ENCODE results near the gene ZNF668. TPM values are rescaled to one million over a fixed set of nuclear protein-coding genes. Genes with fewer than 3 reads are reported as not detected.

The ZNF668 gene
- total and polyA plus RNA-seq, 2 donors: 4.3 to 7.1 TPM

GRCh38 chr16:31050280-31051030, 23.6 kb downstream of the ZNF668 start:
- Histone ChIP-seq H3K9me3 (ENCODE audit: control insufficient read depth in 2 of 2, insufficient read depth in 1 of 2, low read length in 1 of 2) (no peaks in the 10 kb centered on the region), H3K36me3 (ENCODE audit: control insufficient read depth in 2 of 2, insufficient read depth in 2 of 2, low read length in 1 of 2) (no peaks in the 10 kb centered on the region), H3K4me1 (ENCODE audit: control insufficient read depth in 2 of 2, insufficient read depth in 2 of 2, low read length in 2 of 2) (no peaks in the 10 kb centered on the region), H3K4me3 (ENCODE audit: low read length in 2 of 2) (no peak overlapping the region), H3K27me3 (ENCODE audit: control insufficient read depth in 2 of 2, insufficient read depth in 1 of 2, low read length in 1 of 2) (no peaks in the 10 kb centered on the region), H3K27ac (ENCODE audit: low read depth in 1 of 2, low read length in 1 of 2) (no peak overlapping the region)
- 93% methylated on average over 10 of the region's 10 CpGs for WGBS
- no peak for DNase-seq (ENCODE audit: low read depth in 6 of 9, low spot score in 9 of 9)

GRCh38 chr16:31043898-31044481, 30.1 kb downstream of the ZNF668 start:
- Histone ChIP-seq H3K4me1 (ENCODE audit: control insufficient read depth in 2 of 2, insufficient read depth in 2 of 2, low read length in 2 of 2) (no peaks in the 10 kb centered on the region), H3K27ac (ENCODE audit: low read depth in 1 of 2, low read length in 1 of 2) (no peak overlapping the region), H3K36me3 (ENCODE audit: control insufficient read depth in 2 of 2, insufficient read depth in 2 of 2, low read length in 1 of 2) (peaks cover 11 to 26% of the 10 kb centered on the region in 2 donors), H3K27me3 (ENCODE audit: control insufficient read depth in 2 of 2, insufficient read depth in 1 of 2, low read length in 1 of 2) (no peaks in the 10 kb centered on the region), H3K4me3 (ENCODE audit: low read length in 2 of 2) (no peak overlapping the region), H3K9me3 (ENCODE audit: control insufficient read depth in 2 of 2, insufficient read depth in 1 of 2, low read length in 1 of 2) (no peaks in the 10 kb centered on the region)
- 95% methylated on average over 4 of the region's 4 CpGs for WGBS
- no peak for DNase-seq (ENCODE audit: low read depth in 6 of 9, low spot score in 9 of 9)

- no peaks in the 10 kb centered on the region for H3K9me3 ChIP-seq (ENCODE audit: control insufficient read depth in 2 of 2, insufficient read depth in 1 of 2, low read length in 1 of 2)
- DNase-seq (ENCODE audit: low read depth in 6 of 9, low spot score in 9 of 9): no peak
- 95% methylated on average over 1 of the region's 1 CpG for WGBS
- no peaks in the 10 kb centered on the region for H3K27me3 ChIP-seq (ENCODE audit: control insufficient read depth in 2 of 2, insufficient read depth in 1 of 2, low read length in 1 of 2)
- H3K27ac ChIP-seq (ENCODE audit: low read depth in 1 of 2, low read length in 1 of 2): no peak overlapping the region
- H3K4me3 ChIP-seq (ENCODE audit: low read length in 2 of 2): no peak overlapping the region
- H3K36me3 ChIP-seq (ENCODE audit: control insufficient read depth in 2 of 2, insufficient read depth in 2 of 2, low read length in 1 of 2): peaks cover 16 to 32% of the 10 kb centered on the region in 2 donors
- H3K4me1 ChIP-seq (ENCODE audit: control insufficient read depth in 2 of 2, insufficient read depth in 2 of 2, low read length in 2 of 2): no peaks in the 10 kb centered on the region
Measured at GRCh38 chr16:31043352-31043751, 30.7 kb downstream of the ZNF668 start.

GRCh38 chr16:31042866-31043265, 31.2 kb downstream of the ZNF668 start:
- Histone ChIP-seq H3K36me3 (ENCODE audit: control insufficient read depth in 2 of 2, insufficient read depth in 2 of 2, low read length in 1 of 2) (peaks cover 18 to 37% of the 10 kb centered on the region in 2 donors), H3K9me3 (ENCODE audit: control insufficient read depth in 2 of 2, insufficient read depth in 1 of 2, low read length in 1 of 2) (no peaks in the 10 kb centered on the region), H3K4me3 (ENCODE audit: low read length in 2 of 2) (no peak overlapping the region), H3K27me3 (ENCODE audit: control insufficient read depth in 2 of 2, insufficient read depth in 1 of 2, low read length in 1 of 2) (no peaks in the 10 kb centered on the region), H3K4me1 (ENCODE audit: control insufficient read depth in 2 of 2, insufficient read depth in 2 of 2, low read length in 2 of 2) (no peaks in the 10 kb centered on the region), H3K27ac (ENCODE audit: low read depth in 1 of 2, low read length in 1 of 2) (no peak overlapping the region)
- DNase-seq (ENCODE audit: low read depth in 6 of 9, low spot score in 9 of 9): no peak
- 99% methylated on average over 10 of the region's 10 CpGs for WGBS

GRCh38 chr16:31038993-31039392, 35.0 kb downstream of the ZNF668 start:
- WGBS: 100% methylated on average over 2 of the region's 2 CpGs
- peaks cover 35 to 44% of the 10 kb centered on the region in 2 donors for H3K36me3 ChIP-seq (ENCODE audit: control insufficient read depth in 2 of 2, insufficient read depth in 2 of 2, low read length in 1 of 2)

GRCh38 chr16:31036691-31037090, 37.3 kb downstream of the ZNF668 start:
- WGBS: 63% methylated on average over 2 of the region's 2 CpGs
- H3K4me3 ChIP-seq (ENCODE audit: low read length in 2 of 2): no peak overlapping the region
- H3K9me3 ChIP-seq (ENCODE audit: control insufficient read depth in 2 of 2, insufficient read depth in 1 of 2, low read length in 1 of 2): no peaks in the 10 kb centered on the region
- peaks cover 35 to 37% of the 10 kb centered on the region in 2 donors for H3K36me3 ChIP-seq (ENCODE audit: control insufficient read depth in 2 of 2, insufficient read depth in 2 of 2, low read length in 1 of 2)
- peaks cover 4 to 14% of the 10 kb centered on the region in 2 donors for H3K4me1 ChIP-seq (ENCODE audit: control insufficient read depth in 2 of 2, insufficient read depth in 2 of 2, low read length in 2 of 2)
- no peaks in the 10 kb centered on the region for H3K27me3 ChIP-seq (ENCODE audit: control insufficient read depth in 2 of 2, insufficient read depth in 1 of 2, low read length in 1 of 2)
- no peak for DNase-seq (ENCODE audit: low read depth in 6 of 9, low spot score in 9 of 9)
- no peak overlapping the region for H3K27ac ChIP-seq (ENCODE audit: low read depth in 1 of 2, low read length in 1 of 2)

More at GRCh38 chr16:31038993-31039392, 35.0 kb downstream of the ZNF668 start:
- Histone ChIP-seq H3K9me3 (ENCODE audit: control insufficient read depth in 2 of 2, insufficient read depth in 1 of 2, low read length in 1 of 2) (no peaks in the 10 kb centered on the region), H3K27ac (ENCODE audit: low read depth in 1 of 2, low read length in 1 of 2) (no peak overlapping the region), H3K4me3 (ENCODE audit: low read length in 2 of 2) (no peak overlapping the region), H3K4me1 (ENCODE audit: control insufficient read depth in 2 of 2, insufficient read depth in 2 of 2, low read length in 2 of 2) (peaks cover 4 to 5% of the 10 kb centered on the region in 2 donors), H3K27me3 (ENCODE audit: control insufficient read depth in 2 of 2, insufficient read depth in 1 of 2, low read length in 1 of 2) (no peaks in the 10 kb centered on the region)
- no peak for DNase-seq (ENCODE audit: low read depth in 6 of 9, low spot score in 9 of 9)

GRCh38 chr16:31033709-31034492, 40.1 kb downstream of the ZNF668 start:
- Histone ChIP-seq H3K36me3 (ENCODE audit: control insufficient read depth in 2 of 2, insufficient read depth in 2 of 2, low read length in 1 of 2) (peaks cover 17 to 23% of the 10 kb centered on the region in 2 donors), H3K9me3 (ENCODE audit: control insufficient read depth in 2 of 2, insufficient read depth in 1 of 2, low read length in 1 of 2) (no peaks in the 10 kb centered on the region), H3K27me3 (ENCODE audit: control insufficient read depth in 2 of 2, insufficient read depth in 1 of 2, low read length in 1 of 2) (no peaks in the 10 kb centered on the region), H3K4me1 (ENCODE audit: control insufficient read depth in 2 of 2, insufficient read depth in 2 of 2, low read length in 2 of 2) (peaks cover 4 to 14% of the 10 kb centered on the region in 2 donors), H3K27ac (ENCODE audit: low read depth in 1 of 2, low read length in 1 of 2) (peak overlapping the region; percentile 67 to 79), H3K4me3 (ENCODE audit: low read length in 2 of 2) (peak overlapping the region; percentile 73 to 92)
- WGBS: 1% methylated on average over 47 of the region's 47 CpGs
- peak; percentile 69 to 92 (median 82) for DNase-seq (ENCODE audit: low read depth in 6 of 9, low spot score in 9 of 9)

GRCh38 chr16:31032736-31033708, 41.0 kb downstream of the ZNF668 start, which contains the start of gene STX4:
STX4 (plus strand) TSS chr16:31033558; CDS start chr16:31033806, 248 bp downstream.
- peak; percentile 89 to 98 (median 95) for DNase-seq (ENCODE audit: low read depth in 6 of 9, low spot score in 9 of 9)
- Histone ChIP-seq H3K9me3 (ENCODE audit: control insufficient read depth in 2 of 2, insufficient read depth in 1 of 2, low read length in 1 of 2) (no peaks in the 10 kb centered on the region), H3K27me3 (ENCODE audit: control insufficient read depth in 2 of 2, insufficient read depth in 1 of 2, low read length in 1 of 2) (no peaks in the 10 kb centered on the region), H3K4me1 (ENCODE audit: control insufficient read depth in 2 of 2, insufficient read depth in 2 of 2, low read length in 2 of 2) (peaks cover 4 to 14% of the 10 kb centered on the region in 2 donors), H3K27ac (ENCODE audit: low read depth in 1 of 2, low read length in 1 of 2) (peak within 1 kb of the TSS; percentile 91 to 92), H3K4me3 (ENCODE audit: low read length in 2 of 2) (peak within 1 kb of the TSS; percentile 73 to 92), H3K36me3 (ENCODE audit: control insufficient read depth in 2 of 2, insufficient read depth in 2 of 2, low read length in 1 of 2) (peaks cover 8 to 19% of the 10 kb centered on the region in 2 donors)
- WGBS: under 1% methylated on average over 75 of the region's 75 CpGs
